SU-DHL-6 (cell line): Measurements from ENCODE around the gene PRLR.

Source experiments
- CTCF ChIP-seq: fragments of 200-600 bp; sonication (generic); IDR thresholded peaks from one replicate; pipeline ENCODE4 v1.5.1; 2017; ENCODE audit warnings: antibody characterized with exemption, mild to moderate bottlenecking, low read length, moderate library complexity; ENCODE audit not compliant: insufficient read depth, poor library complexity, severe bottlenecking
- EZH2phosphoT487 ChIP-seq: fragments of 200-600 bp; sonication (generic), shearing (Covaris generic); conservative IDR thresholded peaks from 2 replicates; pipeline ENCODE4 v1.6.1; 2018; ENCODE audit warnings: mild to moderate bottlenecking, antibody characterized with exemption, low read length, moderate library complexity, mixed read lengths

GRCh38 chr5:35198686-35199085 lies 31.6 kb downstream of the PRLR start:
- TF ChIP-seq CTCF (no peak), EZH2phosphoT487 (no peak)
